Measurements from ENCODE around the gene RHBDD1. TPM values are rescaled to one million over a fixed set of nuclear protein-coding genes. Genes with fewer than 3 reads are reported as not detected.

RHBDD1 gene
- total RNA-seq, 2 experiments from 2014 or later: 43.8 to 47.1 TPM

DNA sequence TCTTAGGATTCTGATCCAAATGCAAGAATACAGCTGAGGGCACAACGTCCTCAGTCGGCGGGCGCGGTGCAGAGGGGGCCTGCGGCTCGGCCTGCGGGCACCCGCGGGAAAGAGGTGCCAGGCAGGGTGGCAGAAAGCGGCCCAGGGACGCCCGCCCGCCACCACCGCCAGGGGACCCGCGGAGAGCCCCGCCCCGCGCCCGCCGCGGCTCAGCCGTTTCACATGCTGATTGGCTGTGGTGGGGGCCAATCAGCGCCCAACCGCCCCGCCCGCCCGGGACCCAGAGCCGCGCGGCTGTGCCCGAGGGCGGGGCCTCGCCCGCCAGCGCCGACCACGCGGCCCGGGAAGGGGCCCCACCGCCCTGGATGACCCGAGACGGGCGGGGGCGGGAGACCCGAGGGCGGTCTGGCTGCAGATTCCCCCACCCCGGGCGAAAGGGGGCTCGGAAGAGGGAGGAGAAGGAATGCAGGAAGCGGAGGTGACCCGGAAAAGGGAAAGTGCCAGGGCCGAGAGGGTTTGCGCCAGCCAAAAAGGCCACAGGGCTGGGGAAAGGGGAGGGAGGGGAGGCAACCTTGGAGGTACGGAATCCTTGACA, 44.3 kb upstream of the RHBDD1 start:
- POLR2A ChIA-PET: interaction anchor here (1.6 to 3.8 kb wide), 5 partner anchors 8 to 44 kb away, joined by 5 to 25 read pairs (median 17); partner anchors contain the start of genes IRS1 and RHBDD1
- Histone ChIP-seq H3K36me3 (ENCODE audit: insufficient read depth, low read length) (no peaks in the 10 kb centered on the region), H3K9me3 (ENCODE audit: control insufficient read depth in 1 of 2, insufficient read depth in 1 of 2, low read length in 2 of 2) (peaks cover 0 to 5% of the 10 kb centered on the region in 2 experiments), H3K27me3 (ENCODE audit: control insufficient read depth in 1 of 2, insufficient read depth in 2 of 2, low read length in 2 of 2) (no peaks in the 10 kb centered on the region), H3K27ac (ENCODE audit: low read depth in 1 of 2, low read length in 2 of 2) (peak overlapping the region; percentile 88 to 91), H3K4me1 (ENCODE audit: insufficient read depth, low read length) (peaks cover 35% of the 10 kb centered on the region), H3K4me3 (ENCODE audit: low read length) (peak overlapping the region; percentile 77)
- peak; percentile 40 for TF ChIP-seq CTCF (IDR thresholded peaks at IDR 0.05)
- CTCF ChIA-PET: interaction anchor here (1.2 to 3.1 kb wide), 2 partner anchors 8 to 11 kb away, joined by 6 to 13 read pairs; partner anchors contain the start of gene IRS1
- ATAC-seq (ENCODE audit: poor library complexity) (peak; percentile 95), DNase-seq (peak; percentile 83 to 96 (median 90))
- peak overlapping the region; percentile 97 for H3K4me3 Mint-ChIP-seq
- H3K27me3 Mint-ChIP-seq: no peaks in the 10 kb centered on the region
- intact Hi-C loops (cut with DNase I, micrococcal nuclease): loop anchor here (1.0 to 10.0 kb wide), 5 partner anchors 10 to 1507 kb away; partner anchors contain the start of genes MFF (in 1 of the 2) and RHBDD1 (in 1 of the 2)
- H3K9me3 Mint-ChIP-seq: no peaks in the 10 kb centered on the region
- H3K4me1 Mint-ChIP-seq (ENCODE audit: low read depth): peaks cover 31% of the 10 kb centered on the region
- H3K27ac Mint-ChIP-seq: peak overlapping the region; percentile 97
- peaks cover 5% of the 10 kb centered on the region for H3K36me3 Mint-ChIP-seq (ENCODE audit: low read depth)

DNA sequence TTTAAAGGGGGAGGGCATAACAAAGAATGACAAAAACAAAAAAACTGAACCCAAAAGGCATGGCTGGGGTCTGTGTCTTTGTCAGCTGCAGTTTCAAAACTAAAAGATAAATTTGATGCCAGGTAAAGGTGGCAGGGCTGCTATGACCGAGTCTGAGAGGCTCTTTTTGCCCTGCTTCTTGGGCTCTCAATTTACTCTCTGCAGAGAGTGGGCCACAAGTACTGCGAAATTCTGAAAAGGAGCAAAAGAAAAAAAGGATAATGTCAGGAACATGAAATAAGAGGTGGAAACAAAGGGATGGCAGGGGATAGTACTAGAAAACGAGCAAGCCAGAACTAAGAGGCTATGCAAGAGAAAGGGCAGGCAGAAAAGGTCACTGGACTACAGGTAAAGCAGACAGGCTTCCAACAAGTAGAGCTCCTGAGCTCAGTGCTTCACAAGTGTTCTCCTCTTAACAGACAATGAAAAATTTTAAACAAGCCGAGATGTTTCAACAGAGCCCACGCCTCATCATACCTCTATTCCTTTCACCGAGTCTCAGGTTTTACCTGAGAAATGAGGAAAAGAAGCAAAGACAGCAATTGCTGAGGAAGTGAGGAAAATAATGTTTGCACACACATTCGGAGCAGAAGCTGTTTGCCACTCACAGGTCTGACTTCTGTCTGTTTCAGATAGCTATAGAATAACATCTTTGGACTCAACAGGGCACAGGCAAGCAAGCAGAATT, 43.5 kb upstream of the RHBDD1 start:
- no peaks in the 10 kb centered on the region for H3K27me3 Mint-ChIP-seq
- Histone ChIP-seq H3K4me1 (ENCODE audit: insufficient read depth, low read length) (peaks cover 42% of the 10 kb centered on the region), H3K9me3 (ENCODE audit: control insufficient read depth in 1 of 2, insufficient read depth in 1 of 2, low read length in 2 of 2) (peaks cover 0 to 5% of the 10 kb centered on the region in 2 experiments), H3K4me3 (ENCODE audit: low read length) (peak overlapping the region; percentile 77), H3K36me3 (ENCODE audit: insufficient read depth, low read length) (no peaks in the 10 kb centered on the region), H3K27me3 (ENCODE audit: control insufficient read depth in 1 of 2, insufficient read depth in 2 of 2, low read length in 2 of 2) (no peaks in the 10 kb centered on the region), H3K27ac (ENCODE audit: low read depth in 1 of 2, low read length in 2 of 2) (peak overlapping the region; percentile 82 to 88)
- ATAC-seq (ENCODE audit: poor library complexity) (no peak), DNase-seq (peak in 3 of 14 experiments; percentile 3 to 22 (median 15))
- peak overlapping the region; percentile 86 for H3K4me3 Mint-ChIP-seq
- POLR2A ChIA-PET: interaction anchor here (1.2 to 1.6 kb wide), 2 partner anchors 19 to 43 kb away, joined by 3 to 11 read pairs; partner anchors contain the start of gene RHBDD1
- peaks cover 31% of the 10 kb centered on the region for H3K4me1 Mint-ChIP-seq (ENCODE audit: low read depth)
- CTCF ChIA-PET: interaction anchor here (3.1 kb wide), 1 partner anchor 10 kb away, joined by 13 read pairs; no protein-coding TSS in a partner anchor
- H3K36me3 Mint-ChIP-seq (ENCODE audit: low read depth): peaks cover 5% of the 10 kb centered on the region
- no peaks in the 10 kb centered on the region for H3K9me3 Mint-ChIP-seq
- H3K27ac Mint-ChIP-seq: peak overlapping the region; percentile 97
- intact Hi-C loops (cut with DNase I, micrococcal nuclease): loop anchor here in 1 of 2 experiments (10.0 kb wide), 2 partner anchors 532 to 1508 kb away; partner anchors contain the start of gene MFF
- TF ChIP-seq CTCF (IDR thresholded peaks at IDR 0.05): no peak

- Histone ChIP-seq H3K4me1 (ENCODE audit: insufficient read depth, low read length) (peaks cover 54% of the 10 kb centered on the region), H3K27ac (ENCODE audit: low read depth in 1 of 2, low read length in 2 of 2) (no peak overlapping the region), H3K9me3 (ENCODE audit: control insufficient read depth in 1 of 2, insufficient read depth in 1 of 2, low read length in 2 of 2) (peaks cover 0 to 5% of the 10 kb centered on the region in 2 experiments), H3K4me3 (ENCODE audit: low read length) (no peak overlapping the region), H3K27me3 (ENCODE audit: control insufficient read depth in 1 of 2, insufficient read depth in 2 of 2, low read length in 2 of 2) (no peaks in the 10 kb centered on the region), H3K36me3 (ENCODE audit: insufficient read depth, low read length) (no peaks in the 10 kb centered on the region)
- ChIA-PET CTCF (no interaction called here), POLR2A (interaction anchor here (1.6 kb wide), 1 partner anchor 42 kb away, joined by 11 read pairs; the partner anchor contains the start of gene RHBDD1)
- TF ChIP-seq CTCF (IDR thresholded peaks at IDR 0.05): no peak
- peaks cover 5% of the 10 kb centered on the region for H3K36me3 Mint-ChIP-seq (ENCODE audit: low read depth)
- intact Hi-C loops (cut with DNase I, micrococcal nuclease): loop anchor here in 1 of 2 experiments (2.0 to 10.0 kb wide), 3 partner anchors 39 to 1509 kb away; partner anchors contain the start of gene MFF
- peak overlapping the region; percentile 97 for H3K27ac Mint-ChIP-seq
- DNase-seq (no peak), ATAC-seq (ENCODE audit: poor library complexity) (no peak)
- no peaks in the 10 kb centered on the region for H3K9me3 Mint-ChIP-seq
- H3K27me3 Mint-ChIP-seq: no peaks in the 10 kb centered on the region
- peaks cover 34% of the 10 kb centered on the region for H3K4me1 Mint-ChIP-seq (ENCODE audit: low read depth)
- H3K4me3 Mint-ChIP-seq: peak overlapping the region; percentile 72
Measured at GRCh38 chr2:226793646-226794045, 42.2 kb upstream of the RHBDD1 start.

All from CD4-positive, alpha-beta T cell (primary cell).